Peyer's patch (tissue), 4 donors: Measurements from ENCODE around the gene KCNB1. TPM values are rescaled to one million over a fixed set of nuclear protein-coding genes. Genes with fewer than 3 reads are reported as not detected.
"Not testable (repeated sequence)": the region's sequence is repeated elsewhere in the genome, so short reads cannot be mapped to it uniquely, and the experiment has no call there.

Experiments
- DNase-seq, 3 donors: peaks; one replicate each; pipeline ENCODE4 v3.0.0-alpha.2; 2017 to 2019
- H3K27ac ChIP-seq, 4 donors: fragments of 200-600 bp; sonication (generic); one replicate each; pipeline ENCODE4 v1.5.1; 2016 to 2019
- H3K27me3 ChIP-seq, 2 donors: fragments of 200-600 bp; sonication (generic); one replicate each; pipeline ENCODE4 v1.5.1; 2019
- H3K36me3 ChIP-seq, 3 donors: fragments of 200-600 bp; sonication (generic); one replicate each; pipeline ENCODE4 v1.5.1; 2016 to 2019
- H3K4me1 ChIP-seq, 4 donors: fragments of 200-600 bp; sonication (generic); one replicate each; pipeline ENCODE4 v1.5.1; 2016 to 2019
- H3K4me3 ChIP-seq, 4 donors: fragments of 200-600 bp; sonication (generic); 1 replicate in 3 of 4; 2 replicates in 1 of 4; pipeline ENCODE4 v1.5.1; 2016 to 2019; ENCODE audit warnings: mild to moderate bottlenecking in 1 of 4
- H3K9me3 ChIP-seq, 4 donors: fragments of 200-600 bp; sonication (generic); one replicate each; pipeline ENCODE4 v1.5.1; 2016 to 2019; ENCODE audit warnings: mild to moderate bottlenecking in 1 of 4
- CTCF ChIP-seq, 6 experiments: fragments of 450-650 bp in 4 of 6; fragments of 200-600 bp in 2 of 6; sonication (generic) in 1 of 6; IDR thresholded peaks; one replicate each; pipeline ENCODE4 v1.5.1; 2017 to 2019; ENCODE audit warnings: antibody characterized with exemption in 6 of 6, mild to moderate bottlenecking in 3 of 6, moderate library complexity in 1 of 6
- POLR2A ChIP-seq, 2 donors: fragments of 450-650 bp; IDR thresholded peaks; one replicate each; pipeline ENCODE4 v1.5.1; 2017; ENCODE audit warnings: antibody characterized with exemption in 2 of 2, mild to moderate bottlenecking in 2 of 2, moderate library complexity in 2 of 2
- total RNA-seq, 4 donors: library from RNA; depleted of rRNA; stranded (reverse); fragments of >200 nt; gene quantifications; one replicate each; pipeline ENCODE4 v1.1.0, GENCODE V29; 2016

Gene KCNB1
- total RNA-seq, 4 donors from 2014 or later, result 0.35 to 0.85 (median 0.61) TPM

DNA sequence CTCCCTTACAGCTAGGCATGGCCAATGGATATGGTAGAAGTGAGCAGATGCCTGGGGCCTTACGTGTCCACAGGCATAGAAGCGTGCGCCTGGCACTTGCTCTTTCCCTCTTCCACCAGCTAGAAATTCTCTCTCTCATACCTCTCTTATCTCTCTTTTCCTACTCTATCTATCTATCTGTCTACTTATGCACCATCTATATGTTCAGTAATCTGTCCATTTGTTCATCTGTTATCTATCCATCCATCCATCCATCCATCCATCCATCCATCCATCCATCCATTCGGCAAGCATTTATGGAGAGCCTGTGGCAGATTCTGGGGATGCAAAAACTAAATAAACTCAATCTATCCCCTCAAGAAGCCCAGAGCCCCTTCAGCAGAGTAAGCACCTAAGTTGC lies 70.2 kb downstream of the KCNB1 start:
- no peak overlapping the region for H3K27ac ChIP-seq
- H3K4me3 ChIP-seq, result no peak overlapping the region
- H3K27me3 ChIP-seq, result no peaks in the 10 kb centered on the region
- no peaks in the 10 kb centered on the region for H3K4me1 ChIP-seq
- no peak for TF ChIP-seq CTCF (IDR thresholded peaks at IDR 0.05)
- TF ChIP-seq POLR2A (IDR thresholded peaks at IDR 0.05), result no peak
- no peaks in the 10 kb centered on the region for H3K9me3 ChIP-seq
- H3K36me3 ChIP-seq, result no peaks in the 10 kb centered on the region
- DNase-seq, result no peak

DNA sequence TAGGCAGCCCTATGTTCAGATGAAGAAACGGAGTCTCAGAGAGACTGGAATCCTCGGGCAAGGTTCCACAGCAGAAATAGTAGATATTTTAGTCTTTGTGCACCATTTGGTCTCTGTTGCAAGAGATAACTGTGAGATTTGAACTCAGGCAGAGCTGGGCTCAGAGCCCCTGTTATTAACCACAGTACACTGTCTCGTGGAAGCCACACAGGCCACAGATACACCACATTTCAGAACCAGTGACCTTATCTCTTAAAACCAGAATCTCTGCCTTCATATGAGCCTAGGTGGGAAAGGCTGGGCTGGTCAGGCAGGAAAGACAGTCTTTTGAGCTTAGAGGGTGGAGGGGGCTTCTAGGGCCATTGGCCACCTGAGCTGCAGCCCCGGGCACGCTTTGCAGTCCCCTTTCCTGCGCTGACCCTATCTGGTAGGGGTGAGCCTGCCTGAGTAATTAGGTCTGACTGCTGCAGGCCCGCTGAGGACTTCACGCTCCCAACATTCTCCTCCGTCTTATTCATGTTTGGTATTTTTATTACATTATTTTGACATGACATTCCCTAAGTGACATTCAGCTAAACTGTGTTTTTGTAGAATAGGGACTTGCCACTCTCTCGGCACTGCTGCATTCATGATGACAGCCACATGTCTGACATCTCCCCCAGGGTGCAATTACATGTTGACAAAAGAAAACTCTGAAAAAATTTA lies 71.1 kb downstream of the KCNB1 start:
- no peaks in the 10 kb centered on the region for H3K4me1 ChIP-seq
- TF ChIP-seq CTCF (IDR thresholded peaks at IDR 0.05), result no peak
- no peak for TF ChIP-seq POLR2A (IDR thresholded peaks at IDR 0.05)
- H3K27me3 ChIP-seq, result no peaks in the 10 kb centered on the region
- no peaks in the 10 kb centered on the region for H3K9me3 ChIP-seq
- H3K4me3 ChIP-seq, result no peak overlapping the region
- H3K36me3 ChIP-seq, result no peaks in the 10 kb centered on the region
- H3K27ac ChIP-seq, result no peak overlapping the region
- DNase-seq, result no peak

- H3K27me3 ChIP-seq, H3K4me1 ChIP-seq, H3K9me3 ChIP-seq, H3K36me3 ChIP-seq, H3K4me3 ChIP-seq, H3K27ac ChIP-seq, DNase-seq: not testable (repeated sequence)
Observed at GRCh38 chr20:49409975-49410621, 72.4 kb downstream of the KCNB1 start.

GRCh38 chr20:49409302-49409974 lies 73.0 kb downstream of the KCNB1 start:
- Histone ChIP-seq H3K4me3 (no peak overlapping the region), H3K4me1 (no peaks in the 10 kb centered on the region), H3K9me3 (no peaks in the 10 kb centered on the region), H3K36me3 (no peaks in the 10 kb centered on the region), H3K27me3 (no peaks in the 10 kb centered on the region), H3K27ac (no peak overlapping the region)
- DNase-seq, result no peak
- no peak for TF ChIP-seq POLR2A (IDR thresholded peaks at IDR 0.05)
- no peak for TF ChIP-seq CTCF (IDR thresholded peaks at IDR 0.05)

DNA sequence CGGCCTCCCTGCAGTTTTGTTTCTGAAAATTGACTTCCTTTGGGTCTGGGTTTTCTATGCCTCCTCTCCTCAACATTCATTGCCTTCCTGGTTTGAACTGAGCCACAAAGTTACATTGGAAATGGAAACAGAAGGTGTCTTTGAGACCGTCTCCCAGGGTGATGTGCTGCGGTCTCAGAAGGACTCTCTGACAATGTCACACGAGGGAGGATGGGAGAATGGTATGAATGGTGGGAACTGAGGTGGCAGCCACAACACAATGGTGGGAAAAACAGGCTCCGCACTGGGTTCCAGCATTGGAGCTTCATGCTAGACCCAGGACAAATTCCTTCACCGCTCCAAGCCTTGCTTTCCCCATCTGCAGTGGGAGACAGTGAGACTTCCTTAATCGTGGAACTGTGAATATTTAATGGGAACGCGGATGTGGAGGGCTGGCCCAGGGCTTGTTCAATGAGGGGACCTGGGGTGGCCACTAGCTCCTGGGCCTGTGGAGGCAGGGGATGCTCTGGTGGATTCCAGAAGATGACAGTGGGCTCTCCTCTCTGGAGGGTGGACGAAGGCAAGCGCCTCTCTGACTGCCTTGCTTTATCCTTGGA lies 73.9 kb downstream of the KCNB1 start:
- Histone ChIP-seq H3K27me3 (no peaks in the 10 kb centered on the region), H3K4me3 (no peak overlapping the region), H3K9me3 (no peaks in the 10 kb centered on the region), H3K27ac (no peak overlapping the region), H3K36me3 (no peaks in the 10 kb centered on the region), H3K4me1 (no peaks in the 10 kb centered on the region)
- no peak for TF ChIP-seq POLR2A (IDR thresholded peaks at IDR 0.05)
- no peak for TF ChIP-seq CTCF (IDR thresholded peaks at IDR 0.05)
- DNase-seq, result no peak

DNA sequence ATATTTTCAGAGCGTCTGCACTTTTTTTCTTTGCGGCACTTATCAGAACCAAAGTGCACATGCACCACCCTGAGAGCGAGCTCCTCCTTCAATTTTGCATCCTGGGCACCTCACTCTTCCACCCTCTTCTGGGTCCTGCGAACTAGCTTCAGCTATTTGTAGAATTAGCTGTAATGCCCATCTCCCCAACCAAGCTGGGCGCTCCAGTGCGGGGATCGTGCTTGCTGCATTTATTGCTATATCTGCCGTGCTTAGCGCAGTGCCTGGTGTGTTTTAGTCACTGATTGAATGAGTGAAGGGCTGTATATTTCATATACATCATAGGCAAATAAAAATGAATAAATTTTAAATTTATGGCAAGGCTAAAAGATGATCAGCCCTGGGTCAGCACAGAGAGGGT lies 75.8 kb downstream of the KCNB1 start:
- no peak for TF ChIP-seq POLR2A (IDR thresholded peaks at IDR 0.05)
- Histone ChIP-seq H3K27ac (no peak overlapping the region), H3K9me3 (no peaks in the 10 kb centered on the region), H3K4me3 (no peak overlapping the region), H3K36me3 (no peaks in the 10 kb centered on the region), H3K4me1 (no peaks in the 10 kb centered on the region), H3K27me3 (no peaks in the 10 kb centered on the region)
- DNase-seq, result no peak
